ENCODE measurements around the gene MFN2. TPM values are rescaled to one million over a fixed set of nuclear protein-coding genes. Genes with fewer than 3 reads are reported as not detected.
A peak's percentile ranks its signal among the peaks of the same experiment; 100 is the strongest.

Gene MFN2
- total and polyA plus RNA-seq, 9 of the 15 experiments (the other 6 are each of a cell fraction or from before 2014, with no cell fraction given) = 10.5 to 158 (median 87.1) TPM

DNA sequence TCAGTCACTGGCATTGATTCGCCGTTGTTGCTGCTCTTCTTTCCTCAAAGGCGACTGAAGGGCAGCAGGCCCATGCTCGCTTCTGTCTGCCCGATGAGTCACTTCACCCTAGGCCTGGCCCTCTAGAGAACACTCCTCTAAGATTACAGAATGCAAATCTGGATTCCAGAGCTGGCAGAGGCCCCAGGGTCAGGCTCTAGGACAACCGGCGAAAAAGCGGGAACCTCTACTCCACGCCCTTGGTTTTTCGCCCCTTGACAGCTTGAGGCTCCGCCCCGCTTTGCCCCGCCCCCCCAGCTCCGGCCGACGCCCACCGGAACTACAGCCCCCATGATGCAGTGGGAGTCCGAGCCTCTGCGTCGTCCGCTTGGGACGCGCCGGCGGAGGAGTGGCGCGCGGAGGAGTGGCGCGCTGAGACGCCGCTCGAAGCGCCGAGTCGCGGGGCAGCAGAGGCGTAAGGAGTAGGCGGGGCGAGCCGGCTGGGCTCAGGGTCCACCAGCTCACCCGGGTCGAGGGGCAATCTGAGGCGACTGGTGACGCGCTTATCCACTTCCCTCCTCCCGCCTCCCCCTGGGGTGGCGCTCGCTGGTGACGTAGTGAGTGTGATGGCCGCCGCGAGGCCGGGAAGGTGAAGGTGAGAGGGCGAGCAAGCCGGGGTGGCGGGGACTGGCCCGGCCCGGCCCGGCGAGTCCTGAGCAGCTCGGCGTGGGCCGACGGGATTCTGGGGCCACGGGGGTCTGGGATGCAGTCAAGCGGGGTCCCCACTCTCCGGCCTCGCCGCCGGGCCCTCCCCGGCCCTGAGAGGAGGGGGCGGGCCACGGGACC lies at the start of gene MFN2 (continued):
- TF ChIP-seq, protein P1, sequence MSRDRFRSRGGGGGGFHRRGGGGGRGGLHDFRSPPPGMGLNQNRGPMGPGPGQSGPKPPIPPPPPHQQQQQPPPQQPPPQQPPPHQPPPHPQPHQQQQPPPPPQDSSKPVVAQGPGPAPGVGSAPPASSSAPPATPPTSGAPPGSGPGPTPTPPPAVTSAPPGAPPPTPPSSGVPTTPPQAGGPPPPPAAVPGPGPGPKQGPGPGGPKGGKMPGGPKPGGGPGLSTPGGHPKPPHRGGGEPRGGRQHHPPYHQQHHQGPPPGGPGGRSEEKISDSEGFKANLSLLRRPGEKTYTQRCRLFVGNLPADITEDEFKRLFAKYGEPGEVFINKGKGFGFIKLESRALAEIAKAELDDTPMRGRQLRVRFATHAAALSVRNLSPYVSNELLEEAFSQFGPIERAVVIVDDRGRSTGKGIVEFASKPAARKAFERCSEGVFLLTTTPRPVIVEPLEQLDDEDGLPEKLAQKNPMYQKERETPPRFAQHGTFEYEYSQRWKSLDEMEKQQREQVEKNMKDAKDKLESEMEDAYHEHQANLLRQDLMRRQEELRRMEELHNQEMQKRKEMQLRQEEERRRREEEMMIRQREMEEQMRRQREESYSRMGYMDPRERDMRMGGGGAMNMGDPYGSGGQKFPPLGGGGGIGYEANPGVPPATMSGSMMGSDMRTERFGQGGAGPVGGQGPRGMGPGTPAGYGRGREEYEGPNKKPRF (IDR thresholded peaks at IDR 0.05; ENCODE audit: low read depth, low read length) = no peak
- TF ChIP-seq MCM5 (IDR thresholded peaks at IDR 0.05; ENCODE audit: low read depth) (no peak), PPARD (CRISPR knock-in tag; IDR thresholded peaks at IDR 0.05) (no peak), SLC30A9 (CRISPR knock-in tag; IDR thresholded peaks at IDR 0.05) (no peak), PML (IDR thresholded peaks at IDR 0.05; ENCODE audit: low read length) (peak; percentile 74), GATAD2B (IDR thresholded peaks at IDR 0.05; ENCODE audit: borderline replicate concordance) (no peak), EP300 (IDR thresholded peaks at IDR 0.05; ENCODE audit: low read length) (no peak; the same call in 1 of the 2 replicates), TAF7 (tag; IDR thresholded peaks at IDR 0.05) (peak; percentile 89), FOXM1 (IDR thresholded peaks at IDR 0.05; ENCODE audit: low read depth) (no peak), FOXM1 (CRISPR knock-in tag; IDR thresholded peaks at IDR 0.05; ENCODE audit: low read depth) (no peak), ZNF282 (CRISPR knock-in tag; IDR thresholded peaks at IDR 0.05) (no peak), ZSCAN29 (IDR thresholded peaks at IDR 0.05) (no peak), JUN (IDR thresholded peaks at IDR 0.05; ENCODE audit: borderline replicate concordance, low read depth, low read length) (peak; percentile 61), JUN (CRISPR knock-in tag; IDR thresholded peaks at IDR 0.05; ENCODE audit: borderline replicate concordance) (no peak; the same call in 1 of the 2 replicates), SREBF1 (IDR thresholded peaks at IDR 0.05; ENCODE audit: borderline replicate concordance, low read depth, low read length) (peak; percentile 37; the same call in 1 of the 2 replicates), NELFE (IDR thresholded peaks at IDR 0.05; ENCODE audit: insufficient read depth, insufficient read length) (no peak), STAT5B (CRISPR knock-in tag; IDR thresholded peaks at IDR 0.05) (no peak), PHB2 (IDR thresholded peaks at IDR 0.05; ENCODE audit: low read depth) (no peak), RB1 (IDR thresholded peaks at IDR 0.05; ENCODE audit: low read depth) (peak; percentile 87)
- TF ChIP-seq, protein P2, sequence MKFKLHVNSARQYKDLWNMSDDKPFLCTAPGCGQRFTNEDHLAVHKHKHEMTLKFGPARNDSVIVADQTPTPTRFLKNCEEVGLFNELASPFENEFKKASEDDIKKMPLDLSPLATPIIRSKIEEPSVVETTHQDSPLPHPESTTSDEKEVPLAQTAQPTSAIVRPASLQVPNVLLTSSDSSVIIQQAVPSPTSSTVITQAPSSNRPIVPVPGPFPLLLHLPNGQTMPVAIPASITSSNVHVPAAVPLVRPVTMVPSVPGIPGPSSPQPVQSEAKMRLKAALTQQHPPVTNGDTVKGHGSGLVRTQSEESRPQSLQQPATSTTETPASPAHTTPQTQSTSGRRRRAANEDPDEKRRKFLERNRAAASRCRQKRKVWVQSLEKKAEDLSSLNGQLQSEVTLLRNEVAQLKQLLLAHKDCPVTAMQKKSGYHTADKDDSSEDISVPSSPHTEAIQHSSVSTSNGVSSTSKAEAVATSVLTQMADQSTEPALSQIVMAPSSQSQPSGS (CRISPR knock-in tag; IDR thresholded peaks at IDR 0.05) = no peak; the same call in 1 of the 2 replicates
- TF ChIP-seq, protein P3, sequence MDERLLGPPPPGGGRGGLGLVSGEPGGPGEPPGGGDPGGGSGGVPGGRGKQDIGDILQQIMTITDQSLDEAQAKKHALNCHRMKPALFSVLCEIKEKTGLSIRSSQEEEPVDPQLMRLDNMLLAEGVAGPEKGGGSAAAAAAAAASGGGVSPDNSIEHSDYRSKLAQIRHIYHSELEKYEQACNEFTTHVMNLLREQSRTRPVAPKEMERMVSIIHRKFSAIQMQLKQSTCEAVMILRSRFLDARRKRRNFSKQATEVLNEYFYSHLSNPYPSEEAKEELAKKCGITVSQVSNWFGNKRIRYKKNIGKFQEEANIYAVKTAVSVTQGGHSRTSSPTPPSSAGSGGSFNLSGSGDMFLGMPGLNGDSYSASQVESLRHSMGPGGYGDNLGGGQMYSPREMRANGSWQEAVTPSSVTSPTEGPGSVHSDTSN (CRISPR knock-in tag; IDR thresholded peaks at IDR 0.05; ENCODE audit: low read depth) = no peak
- TF ChIP-seq, protein P3 (tag; conservative IDR thresholded peaks at IDR 0.05; ENCODE audit: low read depth) = no peak
- TF ChIP-seq, protein P4, sequence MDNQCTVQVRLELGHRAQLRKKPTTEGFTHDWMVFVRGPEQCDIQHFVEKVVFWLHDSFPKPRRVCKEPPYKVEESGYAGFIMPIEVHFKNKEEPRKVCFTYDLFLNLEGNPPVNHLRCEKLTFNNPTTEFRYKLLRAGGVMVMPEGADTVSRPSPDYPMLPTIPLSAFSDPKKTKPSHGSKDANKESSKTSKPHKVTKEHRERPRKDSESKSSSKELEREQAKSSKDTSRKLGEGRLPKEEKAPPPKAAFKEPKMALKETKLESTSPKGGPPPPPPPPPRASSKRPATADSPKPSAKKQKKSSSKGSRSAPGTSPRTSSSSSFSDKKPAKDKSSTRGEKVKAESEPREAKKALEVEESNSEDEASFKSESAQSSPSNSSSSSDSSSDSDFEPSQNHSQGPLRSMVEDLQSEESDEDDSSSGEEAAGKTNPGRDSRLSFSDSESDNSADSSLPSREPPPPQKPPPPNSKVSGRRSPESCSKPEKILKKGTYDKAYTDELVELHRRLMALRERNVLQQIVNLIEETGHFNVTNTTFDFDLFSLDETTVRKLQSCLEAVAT (IDR thresholded peaks at IDR 0.05) = peak in 1 of 2 experiments; percentile 86; a peak in 1 of 4 replicates
